SH-SY5Y (cell line): ENCODE measurements around the gene NEK1.

Experiments
- GATA2 ChIP-seq: IDR thresholded peaks from 2 replicates; pipeline ENCODE4 v1.6.1; 2011; ENCODE audit warnings: mild to moderate bottlenecking, low read depth, low read length
- GATA3 ChIP-seq: IDR thresholded peaks from 2 replicates; pipeline ENCODE4 v1.6.1; 2011; ENCODE audit warnings: low read depth, mild to moderate bottlenecking, low read length, moderate library complexity

DNA sequence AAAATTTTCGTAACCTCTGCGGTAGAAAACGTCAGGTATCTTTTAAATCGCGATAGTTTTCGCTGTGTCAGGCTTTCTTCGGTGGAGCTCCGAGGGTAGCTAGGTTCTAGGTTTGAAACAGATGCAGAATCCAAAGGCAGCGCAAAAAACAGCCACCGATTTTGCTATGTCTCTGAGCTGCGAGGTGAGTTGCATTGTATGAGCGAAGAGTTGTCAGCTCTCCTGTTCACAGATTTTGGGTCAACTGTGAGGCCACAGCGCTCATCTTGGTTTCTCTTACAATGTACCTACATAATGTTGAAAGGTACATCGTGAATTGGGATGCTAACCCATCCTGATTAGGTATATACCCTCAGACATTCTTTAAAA lies 8.5 kb upstream of the NEK1 start:
- TF ChIP-seq GATA3 = no peak
- no peak for TF ChIP-seq GATA2
